HG02610 (cell line): ENCODE results near the gene ZNF594.
"Not testable (repeated sequence)": the region's sequence is repeated elsewhere in the genome, so short reads cannot be mapped to it uniquely, and the experiment has no call there.

Source experiments
- ATAC-seq: cut with Tn5 transposase; IDR thresholded peaks from one replicate; pipeline ENCODE4 v1.9.1; 2021; ENCODE audit warnings: mild to moderate bottlenecking, moderate library complexity; ENCODE audit not compliant: unreplicated experiment

Gene ZNF594

GRCh38 chr17:5137511-5138197 is 54.0 kb downstream of the ZNF594 start:
- ATAC-seq: not testable (repeated sequence)

DNA sequence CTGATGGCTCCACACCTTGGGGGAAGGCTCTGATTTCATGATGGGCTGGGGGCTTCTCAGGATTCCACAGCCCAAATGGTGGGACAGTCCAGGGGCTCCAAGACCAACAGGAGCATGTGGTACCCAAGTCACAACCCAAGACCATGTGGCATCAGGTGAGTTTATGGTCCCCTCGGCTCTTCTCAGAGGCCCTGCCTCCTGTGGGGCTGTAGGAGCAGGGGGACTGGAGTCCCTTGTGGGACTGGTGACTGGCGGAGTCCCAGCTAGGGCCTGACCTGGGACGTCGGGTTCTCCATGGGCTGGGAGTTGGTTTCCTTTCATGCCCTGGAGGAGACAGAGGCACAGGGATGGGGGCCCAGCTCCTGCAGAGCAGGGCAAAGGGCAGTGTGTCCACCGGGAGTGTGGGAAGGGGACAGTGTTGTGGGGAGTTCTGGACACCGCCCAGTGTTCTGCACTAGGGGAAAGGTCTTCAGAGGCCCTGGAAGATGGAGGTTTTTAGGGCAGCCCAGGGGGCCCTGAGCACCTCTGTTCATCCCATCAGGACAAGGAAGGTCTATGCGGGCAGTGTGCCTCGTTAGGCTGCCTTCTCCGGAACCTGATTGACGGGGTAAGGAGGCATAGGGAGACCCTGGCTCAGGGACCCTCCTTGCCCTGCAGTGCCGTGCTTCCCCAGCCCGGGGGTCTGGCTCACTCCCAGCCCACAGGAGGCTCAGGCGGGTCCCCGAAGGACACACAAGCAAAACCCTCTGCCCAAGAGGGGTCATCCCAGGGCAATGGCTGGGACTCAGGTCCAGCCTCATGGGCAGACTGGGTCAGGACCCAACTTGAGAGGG is 54.9 kb downstream of the ZNF594 start:
- ATAC-seq: not testable (repeated sequence)

DNA sequence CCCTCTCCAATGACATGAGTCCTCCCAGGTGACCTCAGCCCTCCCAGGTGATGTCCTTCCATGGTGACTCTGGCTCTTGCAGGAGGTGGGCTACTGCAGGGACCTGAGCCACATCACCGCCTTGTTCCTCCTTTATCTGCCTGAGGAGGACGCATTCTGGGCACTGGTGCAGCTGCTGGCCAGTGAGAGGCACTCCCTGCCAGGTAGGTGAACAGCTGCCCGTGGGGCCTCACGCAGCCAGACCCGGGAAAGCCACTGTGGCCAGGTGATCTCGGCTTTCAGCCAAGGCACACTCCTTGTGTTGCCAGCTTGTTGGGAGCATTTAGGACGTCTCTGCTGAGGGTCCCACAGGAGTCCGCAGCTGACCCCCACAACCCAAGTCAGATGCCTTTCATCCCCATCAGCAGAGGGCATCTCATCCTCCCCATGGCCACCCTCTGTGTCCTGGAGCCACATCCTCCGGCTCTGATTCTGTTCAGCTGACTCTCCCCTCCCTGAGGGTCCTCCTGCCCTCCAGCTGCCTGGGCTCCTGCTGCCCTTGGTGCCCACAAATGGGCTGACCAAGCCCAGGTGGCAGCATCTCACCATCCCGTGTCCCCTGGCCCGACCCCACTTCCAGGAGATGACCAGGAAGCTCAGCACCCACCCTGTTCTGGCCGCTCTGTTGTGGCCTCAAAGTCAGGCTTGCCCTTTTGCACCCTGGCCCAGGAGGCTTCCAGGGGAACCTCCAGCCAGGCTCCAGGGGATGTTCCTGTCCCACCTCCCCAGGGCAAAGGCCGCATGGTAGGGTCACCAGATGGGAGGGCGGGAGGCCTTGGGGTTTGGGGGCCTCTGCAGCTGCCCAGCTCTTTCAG is 55.7 kb downstream of the ZNF594 start:
- no peak for ATAC-seq

DNA sequence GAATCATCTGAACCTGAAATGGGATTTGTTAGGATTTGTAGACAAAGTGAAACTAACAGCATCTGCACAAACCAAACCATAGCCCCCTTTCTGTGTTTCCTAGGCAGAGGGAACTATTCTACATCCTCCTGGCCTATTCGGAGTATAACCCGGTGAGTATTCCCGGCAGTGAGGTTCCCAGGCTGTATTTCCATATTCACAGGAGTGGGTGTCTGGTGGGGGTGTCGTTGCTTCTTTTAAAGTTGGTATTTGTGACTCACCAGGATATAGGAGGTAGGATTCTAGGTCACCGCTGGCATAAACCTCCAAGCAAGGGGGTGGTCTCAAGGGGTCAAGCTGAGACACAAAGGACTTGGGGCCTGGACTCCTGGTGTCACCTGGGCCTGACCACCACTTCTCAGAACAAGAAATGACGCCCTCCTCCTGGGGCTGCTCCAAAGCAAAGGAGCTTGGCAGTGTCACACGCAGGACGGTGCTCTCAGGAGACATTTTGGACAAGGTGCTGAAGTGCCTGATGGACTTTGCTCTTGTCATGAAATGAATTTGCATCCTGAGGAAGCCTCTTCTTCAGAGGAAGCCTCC is 56.4 kb downstream of the ZNF594 start:
- ATAC-seq: not testable (repeated sequence)

GRCh38 chr17:5134571-5134970 is 57.1 kb downstream of the ZNF594 start:
- ATAC-seq: not testable (repeated sequence)

- not testable (repeated sequence) for ATAC-seq
These were observed 57.7 kb downstream of the ZNF594 start for GRCh38 chr17:5133961-5134360.

DNA sequence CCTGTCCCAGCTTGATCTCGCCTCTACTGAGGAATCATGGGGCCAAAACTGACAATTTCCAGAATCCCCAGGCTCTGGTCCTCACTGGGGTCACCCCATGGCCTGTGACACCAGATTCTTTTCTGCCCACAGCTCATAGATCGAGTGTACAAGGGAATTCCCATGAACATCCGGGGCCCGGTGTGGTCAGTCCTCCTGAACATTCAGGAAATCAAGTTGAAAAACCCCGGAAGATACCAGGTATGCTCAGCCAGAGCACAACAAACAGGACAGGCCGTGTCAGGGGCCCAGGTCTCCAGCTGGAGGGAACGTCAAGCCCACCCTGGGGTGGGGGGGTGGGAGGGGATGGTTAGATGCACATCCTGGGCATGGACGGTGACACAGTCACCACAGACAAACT is 58.4 kb downstream of the ZNF594 start:
- no peak for ATAC-seq

GRCh38 chr17:5132503-5133225 is 59.0 kb downstream of the ZNF594 start:
- ATAC-seq: not testable (repeated sequence)

DNA sequence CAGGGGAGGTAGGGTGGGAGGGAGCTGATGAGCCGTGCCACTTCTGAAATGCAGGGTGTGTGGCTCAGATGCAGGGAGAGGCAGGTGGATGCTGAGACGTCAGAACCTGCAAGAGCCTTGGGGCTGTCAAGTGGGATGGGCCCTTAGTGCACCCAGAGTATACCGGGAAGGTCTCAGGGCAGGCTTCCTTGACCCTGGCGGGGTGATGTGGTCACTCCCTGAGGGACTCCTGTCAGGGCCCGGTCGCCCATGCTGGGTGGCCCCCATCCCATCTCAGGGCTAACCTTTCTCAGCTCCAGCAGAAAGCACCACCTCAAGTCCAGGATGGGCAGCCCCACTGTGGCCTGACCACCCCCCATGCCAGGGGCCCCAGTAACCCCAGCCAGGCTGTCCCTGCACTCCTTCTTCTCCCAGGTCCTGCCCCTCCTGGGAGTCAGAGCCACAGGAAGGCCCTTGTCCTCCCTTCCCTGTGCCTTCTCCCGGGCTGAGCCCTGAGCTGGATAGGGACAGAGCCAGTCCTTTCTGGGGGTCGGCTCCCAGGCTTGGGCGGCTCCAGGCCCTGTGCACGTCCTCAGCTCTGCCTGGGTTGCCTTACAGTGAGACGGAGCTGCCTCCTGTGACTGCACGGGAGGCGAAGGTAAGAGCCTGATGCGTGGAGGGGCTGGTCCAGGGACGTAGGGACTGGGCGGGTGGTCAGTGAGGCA is 59.7 kb downstream of the ZNF594 start:
- not testable (repeated sequence) for ATAC-seq

- no peak for ATAC-seq
These were observed 60.4 kb downstream of the ZNF594 start for GRCh38 chr17:5131146-5131715.

DNA sequence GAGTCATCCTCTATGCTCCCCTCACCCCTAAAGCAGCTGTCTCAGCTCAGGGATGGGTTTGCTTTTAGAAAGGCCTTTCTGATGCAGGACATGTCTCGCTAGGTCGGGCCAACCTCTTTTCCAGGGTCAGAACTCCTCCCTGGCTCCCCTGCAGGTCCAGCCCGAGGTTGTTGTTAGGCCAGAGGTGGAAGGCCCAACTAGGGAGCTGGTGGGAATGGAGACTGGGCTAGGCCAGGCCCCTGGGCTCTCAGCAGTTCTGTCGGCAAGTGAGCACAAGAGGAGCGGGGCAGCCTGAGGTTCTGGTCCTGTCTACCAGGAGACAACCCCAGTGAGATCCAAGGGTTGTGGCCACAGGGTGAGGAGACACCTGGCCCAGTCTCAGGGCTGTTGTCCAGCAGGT is 61.0 kb downstream of the ZNF594 start:
- ATAC-seq: not testable (repeated sequence)

- not testable (repeated sequence) for ATAC-seq
These were observed 61.4 kb downstream of the ZNF594 start for GRCh38 chr17:5130261-5130660.

DNA sequence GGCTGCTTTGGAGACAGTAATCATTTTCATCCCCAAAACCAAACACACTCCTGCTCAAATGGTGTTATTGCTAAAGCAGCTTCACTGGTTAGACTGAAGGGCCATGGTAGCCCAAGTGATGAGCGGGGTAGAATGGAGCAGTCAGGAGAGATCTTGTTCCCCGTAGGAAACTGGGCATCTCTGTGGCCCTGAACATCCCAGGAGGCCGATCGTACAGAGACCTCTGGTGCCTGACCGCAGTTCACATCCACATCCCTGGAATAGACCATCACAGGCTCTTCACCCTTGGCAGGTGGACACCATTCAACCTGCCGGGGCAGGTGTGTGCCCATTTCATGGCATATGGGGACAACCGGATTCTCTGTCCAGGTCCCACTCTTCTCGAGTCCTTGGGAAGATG is 61.9 kb downstream of the ZNF594 start:
- not testable (repeated sequence) for ATAC-seq
